Fibroblast of mammary gland (primary cell): ENCODE measurements around the gene PNRC1.

Experiments
- DNase-seq: peaks from one replicate; pipeline ENCODE4 v3.0.0-alpha.2; 2010; ENCODE audit warnings: low read depth
- H3K4me3 ChIP-seq: 2 replicates; pipeline ENCODE4 v1.5.1; 2011; ENCODE audit warnings: low read depth, mild to moderate bottlenecking, low read length, moderate library complexity; ENCODE audit not compliant: control insufficient read depth
- CTCF ChIP-seq: conservative IDR thresholded peaks from 2 replicates; pipeline ENCODE4 v1.5.1; 2011; ENCODE audit warnings: low read depth, low read length, inconsistent platforms; ENCODE audit not compliant: control insufficient read depth, insufficient read depth

The PNRC1 gene

GRCh38 chr6:89069536-89070163 is 10.9 kb upstream of the PNRC1 start:
- H3K4me3 ChIP-seq: no peak overlapping the region
- no peak for TF ChIP-seq CTCF
- DNase-seq: no peak

GRCh38 chr6:89071036-89071435 is 9.5 kb upstream of the PNRC1 start:
- H3K4me3 ChIP-seq: no peak overlapping the region
- TF ChIP-seq CTCF: no peak
- no peak for DNase-seq

GRCh38 chr6:89073014-89073620 is 7.4 kb upstream of the PNRC1 start:
- H3K4me3 ChIP-seq: no peak overlapping the region
- DNase-seq: no peak
- no peak for TF ChIP-seq CTCF

- no peak for TF ChIP-seq CTCF
- DNase-seq: no peak
- no peak overlapping the region for H3K4me3 ChIP-seq
These were observed 6.7 kb upstream of the PNRC1 start for GRCh38 chr6:89073840-89074239.

GRCh38 chr6:89079511-89080234 is 878 bp upstream of the PNRC1 start:
- no peak for TF ChIP-seq CTCF
- peak; percentile 74 for DNase-seq
- peak overlapping the region; percentile 78 for H3K4me3 ChIP-seq

GRCh38 chr6:89081129-89081422 is 525 bp downstream of the PNRC1 start:
- no peak for TF ChIP-seq CTCF
- no peak for DNase-seq
- peak overlapping the region; percentile 78 for H3K4me3 ChIP-seq
